HEK293T (cell line): Measurements from ENCODE around the gene CIART.

ENCODE experiments used
- ARNT ChIP-seq: fragments of 450-650 bp; IDR thresholded peaks from 2 replicates; pipeline ENCODE4 v1.6.1; 2017; ENCODE audit warnings: mild to moderate bottlenecking
- BHLHE40 ChIP-seq: fragments of 450-650 bp; IDR thresholded peaks from 2 replicates; pipeline ENCODE4 v1.6.1; 2016; ENCODE audit warnings: mild to moderate bottlenecking, moderate library complexity, borderline replicate concordance
- ELF4 ChIP-seq: fragments of 450-650 bp; IDR thresholded peaks from 2 replicates; pipeline ENCODE4 v1.6.1; 2017; ENCODE audit warnings: antibody characterized with exemption
- FOXA1 ChIP-seq: fragments of 450-650 bp; IDR thresholded peaks from 2 replicates; pipeline ENCODE4 v1.6.1; 2016; ENCODE audit warnings: mild to moderate bottlenecking
- FOXK2 ChIP-seq: fragments of 450-650 bp; IDR thresholded peaks from 2 replicates; pipeline ENCODE4 v1.6.1; 2016; ENCODE audit warnings: mild to moderate bottlenecking
- FOXM1 ChIP-seq: fragments of 450-650 bp; IDR thresholded peaks from 2 replicates; pipeline ENCODE4 v1.6.1; 2017; ENCODE audit warnings: mild to moderate bottlenecking, borderline replicate concordance
- L3MBTL2 ChIP-seq: fragments of 450-650 bp; conservative IDR thresholded peaks from 2 replicates; pipeline ENCODE4 v1.6.1; 2016; ENCODE audit warnings: mild to moderate bottlenecking
- LEF1 ChIP-seq: fragments of 450-650 bp; IDR thresholded peaks from 2 replicates; pipeline ENCODE4 v1.6.1; 2017; ENCODE audit warnings: mild to moderate bottlenecking, borderline replicate concordance
- NFRKB ChIP-seq: fragments of 450-650 bp; IDR thresholded peaks from 2 replicates; pipeline ENCODE4 v1.6.1; 2016; ENCODE audit warnings: mild to moderate bottlenecking, moderate library complexity
- SP1 ChIP-seq: fragments of 450-650 bp; IDR thresholded peaks from 2 replicates; pipeline ENCODE4 v1.6.1; 2017
- SUZ12 ChIP-seq: fragments of 450-650 bp; IDR thresholded peaks from 2 replicates; pipeline ENCODE4 v1.6.1; 2016; ENCODE audit warnings: mild to moderate bottlenecking
- TARDBP ChIP-seq: fragments of 450-650 bp; IDR thresholded peaks from 2 replicates; pipeline ENCODE4 v1.6.1; 2016
- ZNF384 ChIP-seq: fragments of 450-650 bp; IDR thresholded peaks from 2 replicates; pipeline ENCODE4 v1.6.1; 2016
- TF ChIP-seq, protein P1 (sequence below): fragments of 450-650 bp; IDR thresholded peaks from 2 replicates; pipeline ENCODE4 v1.6.1; 2016

DNA sequence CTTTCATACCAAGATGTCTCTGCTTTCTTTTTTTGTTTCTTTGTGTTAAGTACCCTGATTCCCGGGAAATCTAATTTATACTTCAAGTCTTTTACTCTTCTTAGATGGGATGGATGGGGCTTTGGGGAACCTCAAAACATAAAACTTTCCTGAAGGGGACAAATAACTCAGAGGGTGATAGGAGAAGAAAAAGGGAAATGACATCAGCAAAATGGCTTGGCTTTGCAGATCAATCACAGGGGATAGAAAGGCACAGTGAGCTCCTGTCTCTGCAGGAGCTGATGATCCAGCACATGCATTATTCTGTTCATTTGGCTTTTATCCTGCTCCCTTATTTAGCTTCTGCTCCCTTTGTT, 26.2 kb upstream of the CIART start:
- TF ChIP-seq ELF4 = no peak
- no peak for TF ChIP-seq FOXA1
- no peak for TF ChIP-seq SP1
- no peak for TF ChIP-seq BHLHE40
- no peak for TF ChIP-seq FOXM1
- TF ChIP-seq, protein P1, sequence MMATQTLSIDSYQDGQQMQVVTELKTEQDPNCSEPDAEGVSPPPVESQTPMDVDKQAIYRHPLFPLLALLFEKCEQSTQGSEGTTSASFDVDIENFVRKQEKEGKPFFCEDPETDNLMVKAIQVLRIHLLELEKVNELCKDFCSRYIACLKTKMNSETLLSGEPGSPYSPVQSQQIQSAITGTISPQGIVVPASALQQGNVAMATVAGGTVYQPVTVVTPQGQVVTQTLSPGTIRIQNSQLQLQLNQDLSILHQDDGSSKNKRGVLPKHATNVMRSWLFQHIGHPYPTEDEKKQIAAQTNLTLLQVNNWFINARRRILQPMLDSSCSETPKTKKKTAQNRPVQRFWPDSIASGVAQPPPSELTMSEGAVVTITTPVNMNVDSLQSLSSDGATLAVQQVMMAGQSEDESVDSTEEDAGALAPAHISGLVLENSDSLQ = no peak
- TF ChIP-seq LEF1 = no peak
- no peak for TF ChIP-seq SUZ12
- no peak for TF ChIP-seq ARNT
- TF ChIP-seq ZNF384 = no peak
- TF ChIP-seq NFRKB = no peak
- TF ChIP-seq TARDBP = no peak
- TF ChIP-seq FOXK2 = no peak
- no peak for TF ChIP-seq L3MBTL2
